Measurements from ENCODE around the gene CDIP1. TPM values are rescaled to one million over a fixed set of nuclear protein-coding genes. Genes with fewer than 3 reads are reported as not detected.
A peak's percentile ranks its signal among the peaks of the same experiment; 100 is the strongest.

The CDIP1 gene
- total and polyA plus RNA-seq, 9 of the 15 experiments (the other 6 are each of a cell fraction or from before 2014, with no cell fraction given) = 0.29 TPM; not detected in 8

- 0 out of 2 replicates have a peak, but pooled peaks have one; percentile 57 for TF ChIP-seq CBX5 (IDR thresholded peaks at IDR 0.05; ENCODE audit: borderline replicate concordance, low read depth)
Measured at GRCh38 chr16:4539716-4540284, 1.2 kb upstream of the CDIP1 start (continued).

- 38% methylated on average over 20 of the region's 75 CpGs for WGBS (ENCODE audit: insufficient coverage, low coverage, missing lambda C conversion rate)
- Histone ChIP-seq H3K27me3 (ENCODE audit: control insufficient read depth in 2 of 2, insufficient read depth in 2 of 2, low read length in 2 of 2) (peaks cover 10 to 25% of the 10 kb centered on the region in 2 experiments), H3K9me1 (ENCODE audit: control insufficient read depth, insufficient read depth, low read length) (no peaks in the 10 kb centered on the region), H3K27ac (ENCODE audit: extremely low read depth, low read depth, low read length) (no peak overlapping the region), H2AFZ (ENCODE audit: low read depth, low read length) (no peak overlapping the region), H3K79me2 (ENCODE audit: control insufficient read depth, insufficient read depth, low read length) (no peaks in the 10 kb centered on the region), H3K4me1 (replicated peaks in 1 of 2; ENCODE audit: control insufficient read depth in 2 of 2, insufficient read depth in 2 of 2, low read length in 2 of 2) (peaks cover 0 to 17% of the 10 kb centered on the region in 2 experiments; a peak in 2 of 5 replicates), H3K4me2 (ENCODE audit: insufficient read depth, low read length) (no peak overlapping the region), H4K20me1 (replicated peaks; ENCODE audit: control insufficient read depth, insufficient read depth, low read length) (no peaks in the 10 kb centered on the region), H3K9ac (ENCODE audit: insufficient read depth in 1 of 2, low read depth in 2 of 2, low read length in 2 of 2) (no peak overlapping the region), H3K9me3 (replicated peaks; ENCODE audit: control insufficient read depth, insufficient read depth, low read depth, low read length) (no peaks in the 10 kb centered on the region; the same call in none of the 2 replicates), H3K36me3 (ENCODE audit: control insufficient read depth, insufficient read depth, low read length) (no peaks in the 10 kb centered on the region), H3K4me3 (no peak overlapping the region)
- intact Hi-C loops (cut with micrococcal nuclease) = no loop called here
- DNase-seq (ENCODE audit: extremely low read depth in 1 of 4, low spot score in 3 of 4) (no peak), ATAC-seq (no peak), FAIRE-seq (no peak)
- ChIA-PET CTCF (ENCODE audit: low intra/inter-chr PET ratio) (no interaction called here), POLR2A (interaction anchor here (0.9 kb wide), 1 partner anchor 11 kb away, joined by 3 read pairs; no protein-coding TSS in a partner anchor)
- no peak for TF ChIP-seq L3MBTL2 (IDR thresholded peaks at IDR 0.05)
- TF ChIP-seq BRD4 (IDR thresholded peaks at IDR 0.05) = no peak
- TF ChIP-seq CREB5 (CRISPR knock-in tag; IDR thresholded peaks at IDR 0.05) = no peak
- TF ChIP-seq SP2 (IDR thresholded peaks at IDR 0.05; ENCODE audit: extremely low read depth, low read depth, low read length, poor library complexity, severe bottlenecking) = no peak
- TF ChIP-seq ZBTB33 (CRISPR knock-in tag; IDR thresholded peaks at IDR 0.05) = peak; percentile 39; the same call in 1 of the 2 replicates
- BruUV-seq (replicated peaks) = no TSS peak
- in situ Hi-C loops (cut with MboI) = no loop called here
Measured at GRCh38 chr16:4537376-4538343, 913 bp downstream of the CDIP1 start.
